Ovary (tissue), 9 donors: Measurements from ENCODE around the gene PBX1. TPM values are rescaled to one million over a fixed set of nuclear protein-coding genes. Genes with fewer than 3 reads are reported as not detected.

Experiments
- DNase-seq, 5 donors: peaks; one replicate each; pipeline ENCODE4 v3.0.0-alpha.2; 2019 to 2020
- H3K27ac ChIP-seq, 2 donors: fragments of 200-600 bp; one replicate each; pipeline versions ENCODE4 v1.5.1 to v1.8.0; 2019 to 2022
- H3K27me3 ChIP-seq: fragments of 200-600 bp; one replicate; pipeline ENCODE4 v1.8.0; 2022
- H3K36me3 ChIP-seq: fragments of 200-600 bp; sonication (generic); one replicate; pipeline ENCODE4 v1.5.1; 2019
- H3K4me1 ChIP-seq: one replicate; pipeline ENCODE4 v1.8.1; 2013; ENCODE audit warnings: mild to moderate bottlenecking, moderate library complexity; ENCODE audit not compliant: insufficient read depth
- H3K4me3 ChIP-seq: fragments of 200-600 bp; sonication (generic); one replicate; pipeline ENCODE4 v1.5.1; 2017
- H3K9me3 ChIP-seq, 2 donors: fragments of 200-600 bp in 1 of 2; sonication (generic) in 1 of 2; one replicate each; pipeline versions ENCODE4 v1.5.1 to v1.8.1; 2013 to 2019; ENCODE audit warnings: mild to moderate bottlenecking in 1 of 2, moderate library complexity in 1 of 2
- CTCF ChIP-seq, 3 donors: fragments of 450-650 bp in 2 of 3; fragments of 200-600 bp in 1 of 3; IDR thresholded peaks; one replicate each; pipeline versions ENCODE4 v1.5.1 to v1.8.0; 2016 to 2022; ENCODE audit warnings: antibody characterized with exemption in 3 of 3, mild to moderate bottlenecking in 1 of 3
- EP300 ChIP-seq: sonication (generic); formaldehyde crosslinking; IDR thresholded peaks from one replicate; pipeline ENCODE4 v1.6.1; 2017; ENCODE audit warnings: antibody characterized with exemption
- POLR2A ChIP-seq: fragments of 450-650 bp; IDR thresholded peaks from one replicate; pipeline ENCODE4 v1.6.1; 2017; ENCODE audit warnings: antibody characterized with exemption, mild to moderate bottlenecking, moderate library complexity
- WGBS, 3 donors: extraction: QIAGEN DNeasy Blood & Tissue Kit in 1 of 3; methylation state at CpG; one replicate each; pipeline versions ENCODE4 v1.1.5 to v1.1.7; 2013 to 2017; 5-methylcytosine and 5-hydroxymethylcytosine counted together
- intact Hi-C, 4 donors: fragments of 100-400 bp; cut with DNase I; formaldehyde crosslinking; loops; one replicate each; pipeline versions ENCODE4 v1.11.0 to v1.15.1; 2022 to 2023
- polyA plus RNA-seq, 2 donors: library from polyadenylated mRNA; stranded (reverse); fragments of 200-250 nt in 1 of 2; fragments of 350-450 nt in 1 of 2; fragmentation: Illumina TruSeq in 1 of 2; extraction: RNeasy Lipid Tissue Mini Kit (QIAGEN cat#74804) in 1 of 2; gene quantifications; one replicate each; pipeline ENCODE4 v1.2.3, GENCODE V29; 2013 to 2014
- total RNA-seq, 7 donors: library from RNA; depleted of rRNA in 2 of 7; stranded (reverse); fragments of >200 nt in 2 of 7; fragmentation: NEBNext Ultra II Directional in 3 of 7; extraction: Animal tissue kit (Norgen Biotek cat#: 25700) in 3 of 7; gene quantifications; one replicate each; pipeline versions ENCODE4 v1.1.0 to v1.2.4, GENCODE V29; 2016 to 2023
- donor health status: DM: no; HTN: no; CAD: no; lungs with moderate emphysema.
- donor health status: DM: no; HTN: no; CAD: no.
- donor health status: Bipolar disorder and iron deficiency.
- donor health status: DM: yes; HTN: yes; CAD: no.
- donor health status: DM: no; HTN: no; CAD: no.
- donor health status: DM: yes; HTN: yes; CAD: no.

Gene PBX1
- total and polyA plus RNA-seq, 9 donors = 43.7 to 220 (median 142) TPM

- intact Hi-C loops = no loop called here
- Histone ChIP-seq H3K27ac (no peak overlapping the region), H3K36me3 (no peaks in the 10 kb centered on the region), H3K4me1 (peaks cover 21% of the 10 kb centered on the region), H3K4me3 (no peak overlapping the region), H3K9me3 (no peaks in the 10 kb centered on the region), H3K27me3 (no peaks in the 10 kb centered on the region)
- WGBS, 3 donors = 90 to 98% (median 95%) methylated on average over 3 of the region's 3 CpGs
- DNase-seq = no peak
- TF ChIP-seq CTCF (IDR thresholded peaks at IDR 0.05) (no peak), EP300 (no peak), POLR2A (no peak)
Measured at GRCh38 chr1:164610538-164611222, 51.7 kb downstream of the PBX1 start.

GRCh38 chr1:164611754-164612642, 53.0 kb downstream of the PBX1 start:
- DNase-seq = no peak

GRCh38 chr1:164613176-164613575, 54.2 kb downstream of the PBX1 start:
- intact Hi-C loops = no loop called here
- TF ChIP-seq CTCF (IDR thresholded peaks at IDR 0.05) (no peak), EP300 (no peak), POLR2A (no peak)
- H3K36me3 ChIP-seq = no peaks in the 10 kb centered on the region
- H3K27me3 ChIP-seq = no peaks in the 10 kb centered on the region
- WGBS, 3 donors = 65 to 82% (median 80%) methylated on average over 3 of the region's 3 CpGs
- DNase-seq = no peak
- no peak overlapping the region for H3K27ac ChIP-seq
- no peaks in the 10 kb centered on the region for H3K9me3 ChIP-seq
- H3K4me3 ChIP-seq = no peak overlapping the region
- peaks cover 27% of the 10 kb centered on the region for H3K4me1 ChIP-seq

More at GRCh38 chr1:164611754-164612642, 53.0 kb downstream of the PBX1 start:
- Histone ChIP-seq H3K9me3 (no peaks in the 10 kb centered on the region), H3K4me1 (peaks cover 23% of the 10 kb centered on the region), H3K27me3 (no peaks in the 10 kb centered on the region), H3K27ac (no peak overlapping the region), H3K4me3 (no peak overlapping the region), H3K36me3 (no peaks in the 10 kb centered on the region)
- intact Hi-C loops = no loop called here
- 81 to 83% (median 82%) methylated on average over 11 of the region's 11 CpGs for WGBS, 3 donors
- TF ChIP-seq CTCF (IDR thresholded peaks at IDR 0.05) = no peak
- no peak for TF ChIP-seq POLR2A

- no peak overlapping the region for H3K4me3 ChIP-seq
- no peaks in the 10 kb centered on the region for H3K36me3 ChIP-seq
- WGBS, 3 donors = 69 to 75% (median 69%) methylated on average over 6 of the region's 6 CpGs
- no peak for TF ChIP-seq EP300
- TF ChIP-seq POLR2A = no peak
- TF ChIP-seq CTCF (IDR thresholded peaks at IDR 0.05) = no peak
- intact Hi-C loops = no loop called here
- H3K9me3 ChIP-seq = no peaks in the 10 kb centered on the region
- DNase-seq = no peak
- H3K27me3 ChIP-seq = no peaks in the 10 kb centered on the region
- H3K27ac ChIP-seq = no peak overlapping the region
- peaks cover 27% of the 10 kb centered on the region for H3K4me1 ChIP-seq
Measured at GRCh38 chr1:164614316-164614715, 55.3 kb downstream of the PBX1 start.
